Effector memory CD8-positive, alpha-beta T cell (primary cell): ENCODE measurements around the gene MS4A10.
"Not testable (repeated sequence)": the region's sequence is repeated elsewhere in the genome, so short reads cannot be mapped to it uniquely, and the experiment has no call there.

Experiments
- ATAC-seq: fragments of 150-1000 bp; cut with Tn5 transposase; replicated peaks from 2 replicates; pipeline ENCODE4 v1.10.0; 2021; ENCODE audit warnings: mild to moderate bottlenecking, moderate library complexity
- DNase-seq, 3 experiments: peaks; one replicate each; pipeline ENCODE4 v3.0.0; 2021
- H3K27ac Mint-ChIP-seq, 2 donors: one replicate each; pipeline ENCODE4 v1.8.0; 2022; ENCODE audit warnings: mild to moderate bottlenecking in 2 of 2, mixed read lengths in 2 of 2, moderate library complexity in 2 of 2
- H3K27me3 Mint-ChIP-seq, 2 donors: one replicate each; pipeline ENCODE4 v1.8.0; 2022; ENCODE audit warnings: mixed read lengths in 2 of 2
- H3K36me3 Mint-ChIP-seq: one replicate; pipeline ENCODE4 v1.8.0; 2022; ENCODE audit warnings: mild to moderate bottlenecking, moderate library complexity, mixed read lengths; ENCODE audit not compliant: insufficient read depth
- H3K4me1 Mint-ChIP-seq, 2 donors: one replicate each; pipeline ENCODE4 v1.8.0; 2022; ENCODE audit warnings: low read depth in 2 of 2, mixed read lengths in 2 of 2
- H3K4me3 Mint-ChIP-seq, 2 donors: one replicate each; pipeline ENCODE4 v1.8.0; 2022; ENCODE audit warnings: mild to moderate bottlenecking in 2 of 2, mixed read lengths in 2 of 2, moderate library complexity in 2 of 2
- H3K9me3 Mint-ChIP-seq, 2 donors: one replicate each; pipeline ENCODE4 v1.8.0; 2022; ENCODE audit warnings: mixed read lengths in 2 of 2

Gene MS4A10

GRCh38 chr11:60809249-60809648 is 24.1 kb downstream of the MS4A10 start:
- peaks cover 49 to 72% of the 10 kb centered on the region in 2 donors for H3K27me3 Mint-ChIP-seq
- ATAC-seq, result no peak
- no peak overlapping the region for H3K4me3 Mint-ChIP-seq
- peaks cover 0 to 2% of the 10 kb centered on the region in 2 donors for H3K4me1 Mint-ChIP-seq
- no peaks in the 10 kb centered on the region for H3K36me3 Mint-ChIP-seq
- H3K9me3 Mint-ChIP-seq, result no peaks in the 10 kb centered on the region
- no peak overlapping the region for H3K27ac Mint-ChIP-seq
- no peak for DNase-seq

- Mint-ChIP-seq H3K4me1 (peaks cover 0 to 2% of the 10 kb centered on the region in 2 donors), H3K4me3 (no peak overlapping the region), H3K9me3 (no peaks in the 10 kb centered on the region), H3K27me3 (peaks cover 49 to 72% of the 10 kb centered on the region in 2 donors), H3K36me3 (no peaks in the 10 kb centered on the region), H3K27ac (no peak overlapping the region)
- DNase-seq, result no peak
- no peak for ATAC-seq
These were observed 24.6 kb downstream of the MS4A10 start for GRCh38 chr11:60809691-60810090.

GRCh38 chr11:60810151-60810550 is 25.0 kb downstream of the MS4A10 start:
- H3K4me3 Mint-ChIP-seq, result no peak overlapping the region
- DNase-seq, result no peak
- H3K9me3 Mint-ChIP-seq, result no peaks in the 10 kb centered on the region
- peaks cover 49 to 71% of the 10 kb centered on the region in 2 donors for H3K27me3 Mint-ChIP-seq
- H3K36me3 Mint-ChIP-seq, result no peaks in the 10 kb centered on the region
- H3K4me1 Mint-ChIP-seq, result peaks cover 0 to 2% of the 10 kb centered on the region in 2 donors
- no peak for ATAC-seq
- no peak overlapping the region for H3K27ac Mint-ChIP-seq

- Mint-ChIP-seq H3K27ac (no peak overlapping the region), H3K36me3 (no peaks in the 10 kb centered on the region), H3K4me1 (peaks cover 0 to 2% of the 10 kb centered on the region in 2 donors), H3K27me3 (peaks cover 46 to 67% of the 10 kb centered on the region in 2 donors), H3K4me3 (no peak overlapping the region), H3K9me3 (no peaks in the 10 kb centered on the region)
- ATAC-seq (no peak), DNase-seq (no peak)
These were observed 25.4 kb downstream of the MS4A10 start for GRCh38 chr11:60810569-60810968.

- no peak for DNase-seq
- Mint-ChIP-seq H3K36me3 (no peaks in the 10 kb centered on the region), H3K27ac (no peak overlapping the region), H3K4me3 (no peak overlapping the region), H3K27me3 (peaks cover 26 to 40% of the 10 kb centered on the region in 2 donors), H3K9me3 (no peaks in the 10 kb centered on the region), H3K4me1 (no peaks in the 10 kb centered on the region)
- no peak for ATAC-seq
These were observed 28.2 kb downstream of the MS4A10 start for GRCh38 chr11:60813324-60813723.

- no peak for DNase-seq
- no peaks in the 10 kb centered on the region for H3K9me3 Mint-ChIP-seq
- no peaks in the 10 kb centered on the region for H3K4me1 Mint-ChIP-seq
- no peak for ATAC-seq
- peaks cover 26 to 37% of the 10 kb centered on the region in 2 donors for H3K27me3 Mint-ChIP-seq
- no peak overlapping the region for H3K27ac Mint-ChIP-seq
- no peaks in the 10 kb centered on the region for H3K36me3 Mint-ChIP-seq
- no peak overlapping the region for H3K4me3 Mint-ChIP-seq
These were observed 29.0 kb downstream of the MS4A10 start for GRCh38 chr11:60814112-60814511.

- no peak overlapping the region for H3K27ac Mint-ChIP-seq
- ATAC-seq, result no peak
These were observed 31.5 kb downstream of the MS4A10 start for GRCh38 chr11:60816590-60817157.

GRCh38 chr11:60818057-60818456 is 32.9 kb downstream of the MS4A10 start:
- no peaks in the 10 kb centered on the region for H3K9me3 Mint-ChIP-seq
- no peaks in the 10 kb centered on the region for H3K4me1 Mint-ChIP-seq
- ATAC-seq (no peak), DNase-seq (no peak)
- H3K4me3 Mint-ChIP-seq, result no peak overlapping the region
- H3K27me3 Mint-ChIP-seq, result peaks cover 9 to 28% of the 10 kb centered on the region in 2 donors
- no peak overlapping the region for H3K27ac Mint-ChIP-seq
- no peaks in the 10 kb centered on the region for H3K36me3 Mint-ChIP-seq

More at GRCh38 chr11:60816590-60817157, 31.5 kb downstream of the MS4A10 start:
- Mint-ChIP-seq H3K36me3 (no peaks in the 10 kb centered on the region), H3K9me3 (no peaks in the 10 kb centered on the region), H3K27me3 (peaks cover 15 to 26% of the 10 kb centered on the region in 2 donors), H3K4me1 (no peaks in the 10 kb centered on the region), H3K4me3 (no peak overlapping the region)
- no peak for DNase-seq

- no peak for ATAC-seq
- H3K4me1 Mint-ChIP-seq, result no peaks in the 10 kb centered on the region
These were observed 36.9 kb downstream of the MS4A10 start for GRCh38 chr11:60821827-60822599.

GRCh38 chr11:60823745-60824306 is 38.7 kb downstream of the MS4A10 start:
- not testable (repeated sequence) for DNase-seq, H3K4me1 Mint-ChIP-seq, H3K4me3 Mint-ChIP-seq, H3K27ac Mint-ChIP-seq, H3K36me3 Mint-ChIP-seq, H3K9me3 Mint-ChIP-seq, ATAC-seq
- H3K27me3 Mint-ChIP-seq, result peaks cover 9 to 47% of the 10 kb centered on the region in 2 donors

More at GRCh38 chr11:60821827-60822599, 36.9 kb downstream of the MS4A10 start:
- DNase-seq, result no peak
- Mint-ChIP-seq H3K9me3 (no peaks in the 10 kb centered on the region), H3K4me3 (no peak overlapping the region), H3K27ac (no peak overlapping the region), H3K36me3 (no peaks in the 10 kb centered on the region), H3K27me3 (peaks cover 9 to 34% of the 10 kb centered on the region in 2 donors)

- H3K4me3 Mint-ChIP-seq, result no peak overlapping the region
- H3K27me3 Mint-ChIP-seq, result peaks cover 9 to 53% of the 10 kb centered on the region in 2 donors
- DNase-seq (no peak), ATAC-seq (no peak)
- H3K36me3 Mint-ChIP-seq, result no peaks in the 10 kb centered on the region
- no peak overlapping the region for H3K27ac Mint-ChIP-seq
- H3K4me1 Mint-ChIP-seq, result no peaks in the 10 kb centered on the region
- H3K9me3 Mint-ChIP-seq, result no peaks in the 10 kb centered on the region
These were observed 40.0 kb downstream of the MS4A10 start for GRCh38 chr11:60825118-60825517.

- Mint-ChIP-seq H3K4me3 (no peak overlapping the region), H3K9me3 (no peaks in the 10 kb centered on the region), H3K27me3 (peaks cover 3 to 47% of the 10 kb centered on the region in 2 donors), H3K36me3 (no peaks in the 10 kb centered on the region), H3K4me1 (no peaks in the 10 kb centered on the region), H3K27ac (no peak overlapping the region)
- DNase-seq, result no peak
- ATAC-seq, result no peak
These were observed 40.7 kb downstream of the MS4A10 start for GRCh38 chr11:60825790-60826189.

GRCh38 chr11:60830478-60831142 is 45.5 kb downstream of the MS4A10 start:
- Mint-ChIP-seq H3K36me3 (no peaks in the 10 kb centered on the region), H3K27ac (no peak overlapping the region), H3K27me3 (peaks cover 18 to 60% of the 10 kb centered on the region in 2 donors), H3K4me1 (peaks cover 0 to 3% of the 10 kb centered on the region in 2 donors), H3K9me3 (no peaks in the 10 kb centered on the region), H3K4me3 (no peak overlapping the region)
- ATAC-seq (no peak), DNase-seq (no peak)
